Osteoblast (primary cell): ENCODE results near the gene CDKL5. TPM values are rescaled to one million over a fixed set of nuclear protein-coding genes. Genes with fewer than 3 reads are reported as not detected.

Experiments
- DNase-seq: peaks from one replicate; pipeline ENCODE4 v3.0.0; 2011; ENCODE audit warnings: low spot score, mixed read lengths; ENCODE audit not compliant: insufficient read length; ENCODE audit errors: missing footprints
- H2AFZ ChIP-seq: 2 replicates; pipeline ENCODE4 v1.6.0; 2011; ENCODE audit warnings: mild to moderate bottlenecking, low read length
- H3K27ac ChIP-seq: 2 replicates; pipeline ENCODE4 v1.5.1; 2011; ENCODE audit warnings: mild to moderate bottlenecking, low read depth, low read length, moderate library complexity
- H3K27me3 ChIP-seq: 2 replicates; pipeline ENCODE4 v1.6.0; 2012; ENCODE audit warnings: mild to moderate bottlenecking, control low read depth, inconsistent platforms, low read length, moderate library complexity; ENCODE audit not compliant: insufficient read depth
- H3K36me3 ChIP-seq: 2 replicates; pipeline ENCODE4 v1.5.1; 2011; ENCODE audit warnings: mild to moderate bottlenecking, low read length, control low read depth, moderate library complexity; ENCODE audit not compliant: insufficient read depth
- H3K4me1 ChIP-seq: 2 replicates; pipeline ENCODE4 v1.5.1; 2011; ENCODE audit warnings: mild to moderate bottlenecking, low read length, control low read depth, moderate library complexity; ENCODE audit not compliant: insufficient read depth
- H3K4me2 ChIP-seq: 2 replicates; pipeline ENCODE4 v1.6.0; 2011; ENCODE audit warnings: mild to moderate bottlenecking, low read length; ENCODE audit not compliant: insufficient read depth
- H3K4me3 ChIP-seq: fragments of 200-600 bp; sonication (generic); 3 replicates; pipeline ENCODE4 v1.5.1; 2012; ENCODE audit warnings: mild to moderate bottlenecking, low read length, inconsistent platforms; ENCODE audit not compliant: insufficient read depth
- H3K79me2 ChIP-seq: 2 replicates; pipeline ENCODE4 v1.6.0; 2012; ENCODE audit warnings: mild to moderate bottlenecking, low read length, control low read depth, inconsistent platforms; ENCODE audit not compliant: insufficient read depth
- H3K9me3 ChIP-seq: 2 replicates; pipeline ENCODE4 v1.5.1; 2011; ENCODE audit warnings: low read depth, low read length, control low read depth
- H4K20me1 ChIP-seq: 2 replicates; pipeline ENCODE4 v1.6.0; 2012; ENCODE audit warnings: mild to moderate bottlenecking, low read length, control low read depth; ENCODE audit not compliant: insufficient read depth
- CTCF ChIP-seq: IDR thresholded peaks from 2 replicates; pipeline ENCODE4 v1.5.1; 2011; ENCODE audit warnings: mild to moderate bottlenecking, low read depth, low read length, moderate library complexity; ENCODE audit errors: extremely low read depth
- total RNA-seq: library from RNA; depleted of rRNA; stranded (reverse); fragments of >200 nt; gene quantifications from 2 replicates; pipeline ENCODE4 v1.2.3, GENCODE V29; 2012

Gene CDKL5
- total RNA-seq, 1 donor = 4.0 TPM

DNA sequence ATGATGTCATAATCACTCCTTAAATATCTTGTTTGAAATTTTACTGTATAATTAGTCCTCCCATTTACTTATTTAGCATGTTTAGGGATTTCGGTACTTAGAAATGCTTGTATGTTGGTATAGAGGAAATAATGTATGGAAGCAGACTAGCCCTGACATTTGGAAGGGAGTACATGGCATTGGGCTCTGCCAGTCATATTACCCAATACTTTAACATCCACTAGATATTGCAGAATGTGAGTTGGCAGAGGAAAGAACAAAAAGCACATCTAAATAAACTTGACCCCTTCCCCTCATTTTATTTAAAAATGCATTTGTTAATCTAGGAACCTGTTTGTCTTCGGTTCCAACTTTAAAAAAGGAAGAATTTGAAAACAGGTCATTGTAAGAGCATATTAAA is 168.7 kb downstream of the CDKL5 start:
- no peak overlapping the region for H3K4me3 ChIP-seq
- DNase-seq = no peak
- TF ChIP-seq CTCF = no peak
- H3K36me3 ChIP-seq = no peaks in the 10 kb centered on the region
- no peaks in the 10 kb centered on the region for H3K79me2 ChIP-seq
- no peaks in the 10 kb centered on the region for H3K27me3 ChIP-seq
- H3K9me3 ChIP-seq = no peaks in the 10 kb centered on the region
- H2AFZ ChIP-seq = no peak overlapping the region
- no peaks in the 10 kb centered on the region for H3K4me1 ChIP-seq
- H3K27ac ChIP-seq = no peak overlapping the region
- no peak overlapping the region for H3K4me2 ChIP-seq
- H4K20me1 ChIP-seq = no peaks in the 10 kb centered on the region

- H3K4me1 ChIP-seq = no peaks in the 10 kb centered on the region
- no peaks in the 10 kb centered on the region for H3K9me3 ChIP-seq
- no peaks in the 10 kb centered on the region for H3K36me3 ChIP-seq
- H4K20me1 ChIP-seq = no peaks in the 10 kb centered on the region
- no peaks in the 10 kb centered on the region for H3K79me2 ChIP-seq
- no peak for DNase-seq
- no peak for TF ChIP-seq CTCF
- H3K27ac ChIP-seq = no peak overlapping the region
- H3K27me3 ChIP-seq = no peaks in the 10 kb centered on the region
- H3K4me3 ChIP-seq = no peak overlapping the region
- H3K4me2 ChIP-seq = no peak overlapping the region
- H2AFZ ChIP-seq = no peak overlapping the region
These were observed 170.7 kb downstream of the CDKL5 start for GRCh38 chrX:18596096-18596495.

DNA sequence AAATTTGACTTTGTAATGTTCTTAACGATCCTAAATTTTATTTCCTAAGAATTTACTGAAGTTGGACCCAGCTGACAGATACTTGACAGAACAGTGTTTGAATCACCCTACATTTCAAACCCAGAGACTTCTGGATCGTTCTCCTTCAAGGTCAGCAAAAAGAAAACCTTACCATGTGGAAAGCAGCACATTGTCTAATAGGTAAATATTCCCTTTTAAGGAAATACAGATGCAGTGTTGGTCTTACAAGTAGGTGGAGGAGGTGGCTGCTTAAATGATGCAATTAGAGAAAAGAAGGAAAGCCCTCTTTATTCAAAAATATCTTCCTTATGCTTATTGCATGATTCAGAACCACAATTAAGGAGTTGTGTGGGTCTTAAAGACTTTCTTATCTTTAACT is 173.0 kb downstream of the CDKL5 start:
- no peak overlapping the region for H3K4me2 ChIP-seq
- no peak overlapping the region for H2AFZ ChIP-seq
- no peaks in the 10 kb centered on the region for H3K4me1 ChIP-seq
- H3K9me3 ChIP-seq = no peaks in the 10 kb centered on the region
- H3K27ac ChIP-seq = no peak overlapping the region
- no peak for TF ChIP-seq CTCF
- H3K4me3 ChIP-seq = no peak overlapping the region
- H3K27me3 ChIP-seq = no peaks in the 10 kb centered on the region
- H3K36me3 ChIP-seq = no peaks in the 10 kb centered on the region
- no peaks in the 10 kb centered on the region for H3K79me2 ChIP-seq
- DNase-seq = peak; percentile 68
- no peaks in the 10 kb centered on the region for H4K20me1 ChIP-seq

- Histone ChIP-seq H3K9me3 (no peaks in the 10 kb centered on the region), H3K36me3 (peaks cover 4% of the 10 kb centered on the region), H4K20me1 (no peaks in the 10 kb centered on the region), H3K27me3 (no peaks in the 10 kb centered on the region), H3K79me2 (no peaks in the 10 kb centered on the region), H2AFZ (no peak overlapping the region), H3K4me3 (no peak overlapping the region), H3K4me2 (no peak overlapping the region), H3K27ac (no peak overlapping the region), H3K4me1 (no peaks in the 10 kb centered on the region)
- DNase-seq = no peak
- TF ChIP-seq CTCF = no peak
These were observed 182.6 kb downstream of the CDKL5 start for GRCh38 chrX:18607966-18608365.
